Skeletal muscle tissue (tissue), 4 donors: ENCODE results near the gene TRIM38. TPM values are rescaled to one million over a fixed set of nuclear protein-coding genes. Genes with fewer than 3 reads are reported as not detected.

Experiments used
- H3K27ac ChIP-seq: one replicate; pipeline ENCODE4 v1.7.0; 2013; ENCODE audit warnings: mild to moderate bottlenecking, low read depth, low read length, inconsistent platforms
- H3K27me3 ChIP-seq, 3 donors: one replicate each; pipeline ENCODE4 v1.7.0; 2013; ENCODE audit warnings: low read length in 3 of 3; ENCODE audit not compliant: control insufficient read depth in 3 of 3, insufficient read depth in 3 of 3
- H3K36me3 ChIP-seq, 3 donors: one replicate each; pipeline ENCODE4 v1.7.0; 2013; ENCODE audit warnings: low read length in 3 of 3; ENCODE audit not compliant: control insufficient read depth in 3 of 3, insufficient read depth in 3 of 3
- H3K4me1 ChIP-seq, 3 donors: one replicate each; pipeline ENCODE4 v1.7.0; 2013; ENCODE audit warnings: low read length in 3 of 3, mild to moderate bottlenecking in 3 of 3; ENCODE audit not compliant: control insufficient read depth in 3 of 3, insufficient read depth in 3 of 3
- H3K4me3 ChIP-seq, 3 donors: one replicate each; pipeline ENCODE4 v1.7.0; 2013; ENCODE audit warnings: low read length in 3 of 3
- H3K9ac ChIP-seq, 3 donors: one replicate each; pipeline ENCODE4 v1.7.0; 2013; ENCODE audit warnings: low read length in 3 of 3, mild to moderate bottlenecking in 3 of 3, moderate library complexity in 2 of 3, low read depth in 1 of 3
- H3K9me3 ChIP-seq, 3 donors: one replicate each; pipeline ENCODE4 v1.7.0; 2013; ENCODE audit warnings: low read length in 3 of 3; ENCODE audit not compliant: control insufficient read depth in 3 of 3
- total RNA-seq: library from RNA; depleted of rRNA; stranded (reverse); fragments of >200 nt; gene quantifications from one replicate; pipeline ENCODE4 v1.2.3, GENCODE V29; 2014
- donor health status: Osteomylitis.

TRIM38 gene
- total RNA-seq, 1 donor from 2014 or later: 5.2 TPM

GRCh38 chr6:26022737-26023136 is 60.1 kb downstream of the TRIM38 start:
- Histone ChIP-seq H3K9ac (no peak overlapping the region), H3K4me1 (peaks cover 19 to 32% (median 29%) of the 10 kb centered on the region in 3 donors), H3K27ac (no peak overlapping the region), H3K36me3 (no peaks in the 10 kb centered on the region), H3K4me3 (no peak overlapping the region), H3K27me3 (peaks cover 0 to 53% (median 50%) of the 10 kb centered on the region in 3 donors), H3K9me3 (no peaks in the 10 kb centered on the region)

- H3K36me3 ChIP-seq: no peaks in the 10 kb centered on the region
- H3K4me1 ChIP-seq: peaks cover 18 to 32% (median 29%) of the 10 kb centered on the region in 3 donors
- H3K27me3 ChIP-seq: peaks cover 0 to 45% (median 39%) of the 10 kb centered on the region in 3 donors
- H3K4me3 ChIP-seq: no peak overlapping the region
- no peak overlapping the region for H3K9ac ChIP-seq
- no peak overlapping the region for H3K27ac ChIP-seq
- no peaks in the 10 kb centered on the region for H3K9me3 ChIP-seq
Observed at GRCh38 chr6:26024651-26025046, 62.0 kb downstream of the TRIM38 start.

GRCh38 chr6:26025047-26025893 is 62.7 kb downstream of the TRIM38 start:
- Histone ChIP-seq H3K9ac (no peak overlapping the region), H3K4me3 (no peak overlapping the region), H3K27ac (peak overlapping the region; percentile 61), H3K36me3 (no peaks in the 10 kb centered on the region), H3K9me3 (no peaks in the 10 kb centered on the region), H3K27me3 (peaks cover 0 to 44% (median 41%) of the 10 kb centered on the region in 3 donors), H3K4me1 (peaks cover 18 to 32% (median 28%) of the 10 kb centered on the region in 3 donors)

DNA sequence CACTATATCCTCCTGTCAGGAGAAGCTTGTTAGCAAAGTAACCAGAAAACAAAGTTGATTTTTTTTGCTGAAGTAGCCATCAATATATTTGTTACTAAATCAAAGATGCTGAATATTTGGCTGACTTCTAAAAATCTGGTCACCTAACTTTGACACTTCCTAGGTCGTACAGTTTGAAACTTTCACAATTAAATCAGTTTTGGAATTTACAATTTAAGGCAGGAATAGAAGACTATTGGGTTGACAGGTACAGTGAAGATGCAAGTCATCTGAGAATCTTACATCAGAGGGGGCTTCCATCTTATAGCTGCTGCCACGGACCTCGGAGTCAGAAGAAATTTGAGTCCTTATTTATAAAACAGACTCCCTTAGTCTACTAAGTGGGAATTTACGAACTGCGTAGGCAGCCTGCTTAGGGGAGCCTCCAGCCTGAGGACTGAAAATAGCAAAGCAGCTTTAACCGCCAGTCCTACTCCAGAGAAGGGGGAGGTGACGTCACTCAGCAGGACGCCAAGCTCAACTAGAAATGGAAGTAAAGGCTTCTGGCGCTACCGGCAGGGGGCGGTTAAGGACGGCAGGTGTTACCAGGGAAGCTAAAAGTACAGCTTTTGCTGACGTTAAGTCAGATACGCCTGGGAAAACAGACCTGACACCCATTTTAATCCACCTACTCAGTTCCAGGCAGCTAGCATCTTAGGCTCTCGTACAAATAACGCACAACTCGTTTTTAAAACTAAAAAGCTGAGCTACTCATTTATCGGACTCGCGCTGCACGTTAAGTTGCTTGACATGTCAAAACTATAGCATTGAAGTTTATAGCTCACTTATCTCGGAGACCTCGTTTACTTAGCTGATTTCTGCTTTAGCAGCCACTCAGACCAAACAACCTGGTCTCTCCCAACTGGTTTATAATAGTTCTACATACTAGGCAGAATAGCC is 63.6 kb downstream of the TRIM38 start:
- H3K27ac ChIP-seq: peak overlapping the region; percentile 61
- peak overlapping the region; percentile 48 to 81 (median 74) for H3K9ac ChIP-seq
- peaks cover 0 to 42% (median 38%) of the 10 kb centered on the region in 3 donors for H3K27me3 ChIP-seq
- peaks cover 12 to 27% (median 19%) of the 10 kb centered on the region in 3 donors for H3K4me1 ChIP-seq
- no peaks in the 10 kb centered on the region for H3K36me3 ChIP-seq
- no peaks in the 10 kb centered on the region for H3K9me3 ChIP-seq
- H3K4me3 ChIP-seq: peak overlapping the region; percentile 78 to 85 (median 84)

- H3K36me3 ChIP-seq: no peaks in the 10 kb centered on the region
- H3K9me3 ChIP-seq: no peaks in the 10 kb centered on the region
- H3K27ac ChIP-seq: peak overlapping the region; percentile 61
- H3K27me3 ChIP-seq: peaks cover 0 to 44% (median 38%) of the 10 kb centered on the region in 3 donors
- H3K4me1 ChIP-seq: peaks cover 14 to 26% (median 19%) of the 10 kb centered on the region in 3 donors
- peak overlapping the region; percentile 48 to 81 (median 74) for H3K9ac ChIP-seq
- peak overlapping the region; percentile 78 to 85 (median 84) for H3K4me3 ChIP-seq
Observed at GRCh38 chr6:26026833-26027490, 64.4 kb downstream of the TRIM38 start.

DNA sequence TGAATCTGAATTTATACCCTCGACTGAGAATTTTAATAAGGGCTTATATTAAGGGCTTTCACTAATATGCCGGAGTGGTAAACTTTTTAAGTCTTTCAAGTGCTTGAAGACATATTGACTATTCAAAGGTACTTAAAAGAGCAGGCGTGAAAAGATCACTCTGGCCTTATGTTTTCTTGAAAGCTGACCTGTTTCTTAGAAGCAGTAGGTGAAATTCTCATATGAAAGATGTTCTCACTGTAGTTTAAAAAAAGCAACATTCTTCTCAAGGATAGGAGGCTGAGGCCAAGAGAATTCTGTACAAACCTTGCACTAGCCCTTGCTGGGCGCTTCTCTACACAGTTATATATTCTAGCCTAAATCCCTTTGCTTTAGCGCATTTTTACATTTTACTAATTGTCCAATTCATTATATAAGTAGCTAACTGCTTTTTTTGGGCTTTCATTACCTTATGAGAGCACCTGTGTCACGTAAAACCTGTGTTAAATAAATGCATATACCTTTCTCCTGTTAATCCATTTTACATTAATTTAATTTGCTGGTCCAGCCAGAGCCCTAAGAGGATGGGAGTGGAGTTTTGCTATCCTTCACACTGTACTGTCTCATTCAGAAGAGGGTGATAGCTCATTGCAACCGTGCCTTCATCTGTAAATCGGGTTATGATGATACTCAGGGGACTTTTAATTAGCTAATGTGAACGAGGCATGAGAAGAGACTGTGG is 65.0 kb downstream of the TRIM38 start:
- Histone ChIP-seq H3K27me3 (peaks cover 0 to 48% (median 43%) of the 10 kb centered on the region in 3 donors), H3K36me3 (no peaks in the 10 kb centered on the region), H3K4me3 (peak overlapping the region; percentile 78 to 85 (median 84)), H3K27ac (peak overlapping the region; percentile 61), H3K9ac (peak overlapping the region; percentile 24 to 81 (median 74)), H3K9me3 (no peaks in the 10 kb centered on the region), H3K4me1 (peaks cover 19 to 26% (median 23%) of the 10 kb centered on the region in 3 donors)

DNA sequence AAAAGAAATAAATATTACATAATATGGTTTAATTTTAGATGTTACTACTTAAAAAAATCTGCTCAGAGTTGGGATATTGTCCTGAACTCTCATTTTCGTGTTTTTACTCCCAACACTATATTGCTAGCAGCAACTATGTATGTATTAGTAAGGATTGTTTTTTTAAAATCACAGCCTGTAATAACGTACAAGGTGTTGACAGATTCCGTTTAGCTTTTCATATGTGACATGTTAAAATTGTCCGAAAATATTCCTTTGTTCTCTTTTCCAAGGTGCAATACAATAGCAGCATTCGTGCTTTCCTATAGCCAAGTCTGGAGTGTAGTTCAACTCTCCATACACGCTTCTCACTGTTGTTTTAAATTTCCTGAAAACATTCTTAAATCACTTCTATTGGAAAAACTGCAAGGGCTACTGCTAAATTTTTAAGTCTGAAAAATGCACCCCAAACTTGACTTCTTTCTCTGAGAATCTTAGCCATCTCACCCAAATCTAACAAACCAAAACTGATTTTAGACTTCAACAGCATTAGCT is 65.7 kb downstream of the TRIM38 start:
- H3K27ac ChIP-seq: no peak overlapping the region
- H3K9me3 ChIP-seq: no peaks in the 10 kb centered on the region
- H3K4me1 ChIP-seq: peaks cover 19 to 32% (median 28%) of the 10 kb centered on the region in 3 donors
- H3K9ac ChIP-seq: no peak overlapping the region
- no peak overlapping the region for H3K4me3 ChIP-seq
- H3K27me3 ChIP-seq: peaks cover 0 to 54% (median 49%) of the 10 kb centered on the region in 3 donors
- H3K36me3 ChIP-seq: no peaks in the 10 kb centered on the region

- Histone ChIP-seq H3K9ac (no peak overlapping the region), H3K4me1 (peaks cover 19 to 32% (median 30%) of the 10 kb centered on the region in 3 donors), H3K27me3 (peaks cover 0 to 57% (median 55%) of the 10 kb centered on the region in 3 donors), H3K36me3 (no peaks in the 10 kb centered on the region), H3K9me3 (no peaks in the 10 kb centered on the region), H3K4me3 (no peak overlapping the region), H3K27ac (no peak overlapping the region)
Observed at GRCh38 chr6:26028746-26029569, 66.4 kb downstream of the TRIM38 start.
